Body of pancreas (tissue), 4 donors: Measurements from ENCODE around the gene KIF2C.

Source experiments
- POLR2A ChIP-seq, 3 donors: fragments of 450-650 bp; IDR thresholded peaks; one replicate each; pipeline ENCODE4 v1.6.1; 2016; ENCODE audit warnings: antibody characterized with exemption in 3 of 3, mild to moderate bottlenecking in 2 of 3
- TF ChIP-seq, protein P1 (sequence below), 7 experiments: fragments of 450-650 bp in 4 of 7; fragments of 200-600 bp in 3 of 7; sonication (generic) in 3 of 7; IDR thresholded peaks; one replicate each; pipeline ENCODE4 v1.5.1; 2016 to 2019; ENCODE audit warnings: antibody characterized with exemption in 7 of 7

DNA sequence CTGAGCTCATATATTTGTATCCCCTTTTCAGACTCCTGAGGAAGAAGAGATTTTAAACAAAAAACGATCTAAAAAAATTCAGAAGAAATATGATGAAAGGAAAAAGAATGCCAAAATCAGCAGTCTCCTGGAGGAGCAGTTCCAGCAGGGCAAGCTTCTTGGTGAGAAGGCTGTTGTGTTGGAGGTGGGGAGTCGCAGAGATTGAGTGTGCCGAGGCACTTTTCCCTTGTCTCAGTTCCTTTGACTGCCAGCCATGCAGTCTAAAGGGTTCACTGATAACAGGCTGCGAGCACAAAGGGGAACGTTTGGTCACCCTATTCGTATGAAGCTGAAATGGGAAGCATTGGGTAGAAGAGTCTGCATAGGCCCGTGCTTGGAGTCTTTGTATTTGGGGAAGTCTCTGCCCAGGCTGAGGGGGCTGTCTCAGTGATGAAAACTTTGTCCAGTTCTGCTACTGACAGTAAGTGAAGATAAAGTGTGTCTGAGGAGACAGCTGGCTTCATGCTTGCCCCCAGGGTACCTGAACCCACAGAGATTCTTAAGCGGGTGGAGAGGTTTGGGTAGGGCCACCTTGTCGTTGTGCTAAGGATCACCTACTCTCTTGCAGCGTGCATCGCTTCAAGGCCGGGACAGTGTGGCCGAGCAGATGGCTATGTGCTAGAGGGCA is 38.5 kb downstream of the KIF2C start:
- TF ChIP-seq, protein P1, sequence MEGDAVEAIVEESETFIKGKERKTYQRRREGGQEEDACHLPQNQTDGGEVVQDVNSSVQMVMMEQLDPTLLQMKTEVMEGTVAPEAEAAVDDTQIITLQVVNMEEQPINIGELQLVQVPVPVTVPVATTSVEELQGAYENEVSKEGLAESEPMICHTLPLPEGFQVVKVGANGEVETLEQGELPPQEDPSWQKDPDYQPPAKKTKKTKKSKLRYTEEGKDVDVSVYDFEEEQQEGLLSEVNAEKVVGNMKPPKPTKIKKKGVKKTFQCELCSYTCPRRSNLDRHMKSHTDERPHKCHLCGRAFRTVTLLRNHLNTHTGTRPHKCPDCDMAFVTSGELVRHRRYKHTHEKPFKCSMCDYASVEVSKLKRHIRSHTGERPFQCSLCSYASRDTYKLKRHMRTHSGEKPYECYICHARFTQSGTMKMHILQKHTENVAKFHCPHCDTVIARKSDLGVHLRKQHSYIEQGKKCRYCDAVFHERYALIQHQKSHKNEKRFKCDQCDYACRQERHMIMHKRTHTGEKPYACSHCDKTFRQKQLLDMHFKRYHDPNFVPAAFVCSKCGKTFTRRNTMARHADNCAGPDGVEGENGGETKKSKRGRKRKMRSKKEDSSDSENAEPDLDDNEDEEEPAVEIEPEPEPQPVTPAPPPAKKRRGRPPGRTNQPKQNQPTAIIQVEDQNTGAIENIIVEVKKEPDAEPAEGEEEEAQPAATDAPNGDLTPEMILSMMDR (IDR thresholded peaks at IDR 0.05): no peak
- TF ChIP-seq POLR2A (IDR thresholded peaks at IDR 0.05): no peak
